WERI-Rb-1 (cell line): ENCODE measurements around the gene HMGN4.

Source experiments
- DNase-seq: peaks from one replicate; pipeline ENCODE4 v3.0.0-alpha.2; 2020
- H3K27ac ChIP-seq: fragments of 250-450 bp; sonication (Bioruptor Pico); 2 replicates; pipeline ENCODE4 v1.5.1; 2020; ENCODE audit warnings: mild to moderate bottlenecking, moderate library complexity
- H3K27me3 ChIP-seq: fragments of 250-450 bp; sonication (Bioruptor Pico); 2 replicates; pipeline ENCODE4 v1.5.1; 2021; ENCODE audit warnings: mild to moderate bottlenecking, low read depth, moderate library complexity; ENCODE audit not compliant: insufficient read depth, severe bottlenecking
- H3K36me3 ChIP-seq: fragments of 250-450 bp; sonication (Bioruptor Pico); 2 replicates; pipeline ENCODE4 v1.5.1; 2020; ENCODE audit warnings: mild to moderate bottlenecking, moderate library complexity
- H3K4me3 ChIP-seq: 2 replicates; pipeline ENCODE4 v1.5.1; 2011; ENCODE audit warnings: low read depth, mild to moderate bottlenecking, control low read depth, low read length
- H3K9me3 ChIP-seq: fragments of 250-450 bp; sonication (Bioruptor Pico); 2 replicates; pipeline ENCODE4 v1.5.1; 2021; ENCODE audit warnings: mild to moderate bottlenecking, moderate library complexity; ENCODE audit not compliant: severe bottlenecking
- TF ChIP-seq, protein P1 (sequence below): IDR thresholded peaks from 2 replicates; pipeline ENCODE4 v1.5.1; 2011; ENCODE audit warnings: low read depth, mild to moderate bottlenecking, control low read depth, inconsistent platforms, low read length

Gene HMGN4

DNA sequence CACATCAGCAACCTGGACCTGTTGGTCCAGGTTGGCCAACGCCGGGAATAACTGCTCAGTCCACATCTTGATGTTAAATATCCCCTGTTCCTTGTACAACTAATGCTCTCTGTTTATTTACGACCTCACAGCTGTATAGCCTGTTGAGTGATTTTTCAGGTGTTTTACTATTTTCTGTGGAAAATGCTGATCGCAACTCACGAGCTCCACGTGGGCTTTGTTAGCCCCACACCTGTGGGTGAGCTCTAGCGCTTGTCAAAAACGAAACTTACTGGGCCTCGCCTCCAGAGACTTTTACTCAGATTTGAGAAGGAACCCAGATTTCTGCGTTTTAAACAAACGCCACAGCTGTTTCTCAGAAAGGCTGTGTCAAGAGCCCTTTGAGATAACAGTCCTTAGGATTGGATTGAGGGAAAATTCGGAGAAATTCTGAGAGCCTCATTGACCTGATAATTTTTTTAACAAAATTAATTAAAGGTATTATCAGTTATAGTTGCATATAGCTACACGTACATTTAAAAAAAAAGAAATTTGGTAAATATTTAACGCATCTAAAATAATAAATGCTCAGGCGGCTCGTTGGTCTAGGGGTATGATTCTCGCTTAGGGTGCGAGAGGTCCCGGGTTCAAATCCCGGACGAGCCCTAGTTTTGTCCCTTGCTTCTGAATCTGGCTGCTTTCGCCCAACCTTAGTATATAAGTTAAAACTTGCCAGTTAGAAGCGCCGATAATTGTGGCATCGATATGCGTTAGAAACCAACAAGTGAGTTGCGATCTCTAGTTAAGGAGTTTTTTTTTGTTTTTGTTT is 16.7 kb downstream of the HMGN4 start:
- Histone ChIP-seq H3K27ac (no peak overlapping the region), H3K4me3 (no peak overlapping the region), H3K27me3 (no peaks in the 10 kb centered on the region), H3K9me3 (no peaks in the 10 kb centered on the region), H3K36me3 (no peaks in the 10 kb centered on the region)
- no peak for DNase-seq
- TF ChIP-seq, protein P1, sequence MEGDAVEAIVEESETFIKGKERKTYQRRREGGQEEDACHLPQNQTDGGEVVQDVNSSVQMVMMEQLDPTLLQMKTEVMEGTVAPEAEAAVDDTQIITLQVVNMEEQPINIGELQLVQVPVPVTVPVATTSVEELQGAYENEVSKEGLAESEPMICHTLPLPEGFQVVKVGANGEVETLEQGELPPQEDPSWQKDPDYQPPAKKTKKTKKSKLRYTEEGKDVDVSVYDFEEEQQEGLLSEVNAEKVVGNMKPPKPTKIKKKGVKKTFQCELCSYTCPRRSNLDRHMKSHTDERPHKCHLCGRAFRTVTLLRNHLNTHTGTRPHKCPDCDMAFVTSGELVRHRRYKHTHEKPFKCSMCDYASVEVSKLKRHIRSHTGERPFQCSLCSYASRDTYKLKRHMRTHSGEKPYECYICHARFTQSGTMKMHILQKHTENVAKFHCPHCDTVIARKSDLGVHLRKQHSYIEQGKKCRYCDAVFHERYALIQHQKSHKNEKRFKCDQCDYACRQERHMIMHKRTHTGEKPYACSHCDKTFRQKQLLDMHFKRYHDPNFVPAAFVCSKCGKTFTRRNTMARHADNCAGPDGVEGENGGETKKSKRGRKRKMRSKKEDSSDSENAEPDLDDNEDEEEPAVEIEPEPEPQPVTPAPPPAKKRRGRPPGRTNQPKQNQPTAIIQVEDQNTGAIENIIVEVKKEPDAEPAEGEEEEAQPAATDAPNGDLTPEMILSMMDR, result no peak

DNA sequence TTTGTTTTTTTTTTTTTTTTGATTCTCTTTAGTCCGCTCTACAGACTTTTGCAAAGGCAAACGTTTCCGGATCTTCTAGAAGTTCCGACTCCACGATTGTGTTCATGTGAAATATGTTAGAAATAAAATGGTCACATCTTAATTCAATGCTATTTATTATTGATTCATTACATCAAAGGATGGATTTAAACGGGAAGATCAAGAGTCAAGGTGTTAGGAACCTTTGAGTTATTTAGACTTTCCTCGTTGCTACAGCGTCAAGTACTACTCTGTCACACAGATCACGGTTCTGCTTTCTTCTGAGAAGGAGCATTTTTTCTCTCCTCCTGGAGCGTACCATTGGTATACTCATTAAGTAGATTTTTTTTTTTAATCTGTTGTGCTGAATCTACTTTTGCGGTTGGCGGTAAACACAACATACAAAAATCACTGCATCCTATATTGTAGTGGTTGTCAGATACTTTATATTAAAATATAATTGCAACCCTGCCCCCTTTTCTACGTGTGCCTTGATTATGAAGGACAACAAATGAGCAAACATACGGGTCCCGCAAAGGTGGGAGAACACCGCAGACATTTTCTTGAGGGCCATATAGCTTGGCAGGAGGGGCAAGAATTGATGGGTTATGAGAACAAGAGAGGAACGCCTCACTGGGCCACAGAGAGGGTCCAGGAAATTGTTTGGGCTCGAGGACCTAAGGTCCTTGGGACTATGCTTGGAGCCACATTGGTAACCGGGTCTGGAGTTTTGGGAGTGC is 17.5 kb downstream of the HMGN4 start:
- H3K4me3 ChIP-seq, result no peak overlapping the region
- H3K27ac ChIP-seq, result no peak overlapping the region
- H3K27me3 ChIP-seq, result no peaks in the 10 kb centered on the region
- no peaks in the 10 kb centered on the region for H3K9me3 ChIP-seq
- no peak for DNase-seq
- TF ChIP-seq, protein P1, result no peak
- H3K36me3 ChIP-seq, result no peaks in the 10 kb centered on the region

DNA sequence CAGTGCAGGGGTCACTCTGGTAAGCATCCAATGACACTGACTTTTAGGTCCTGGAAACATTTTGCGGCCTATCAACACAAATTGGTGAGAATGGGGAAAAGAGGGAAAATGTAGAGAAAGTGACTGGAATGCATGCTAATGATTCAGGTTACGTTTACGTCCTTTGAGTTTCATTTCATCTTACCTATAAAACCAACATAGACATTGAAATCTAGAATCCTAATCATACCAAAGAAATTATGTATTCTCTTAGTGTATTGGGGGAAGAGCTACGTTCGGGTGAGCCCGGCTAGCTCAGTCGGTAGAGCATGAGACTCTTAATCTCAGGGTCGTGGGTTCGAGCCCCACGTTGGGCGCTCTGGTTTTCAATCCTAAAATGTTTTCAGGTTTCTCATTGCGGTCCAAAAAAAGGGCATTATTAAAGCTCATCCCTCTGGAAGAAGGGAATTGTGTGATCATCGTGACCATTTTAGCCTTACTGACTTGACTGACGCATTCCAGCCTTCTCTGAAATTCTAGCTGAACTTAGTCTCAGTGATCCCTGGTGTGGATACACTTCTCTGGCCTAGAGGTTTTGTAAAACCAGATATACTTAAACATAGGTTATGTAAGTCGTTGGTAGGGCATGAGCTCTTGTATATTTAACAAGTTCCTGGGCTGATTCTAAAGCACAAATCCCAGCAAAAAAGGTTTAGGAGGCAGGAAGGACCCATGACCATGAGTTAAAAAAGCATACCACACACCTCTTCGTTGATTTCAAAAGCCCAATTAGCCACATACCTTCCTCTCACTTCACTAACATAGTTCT is 18.3 kb downstream of the HMGN4 start:
- TF ChIP-seq, protein P1, result no peak
- DNase-seq, result no peak
- H3K9me3 ChIP-seq, result no peaks in the 10 kb centered on the region
- no peak overlapping the region for H3K27ac ChIP-seq
- no peaks in the 10 kb centered on the region for H3K27me3 ChIP-seq
- H3K36me3 ChIP-seq, result no peaks in the 10 kb centered on the region
- no peak overlapping the region for H3K4me3 ChIP-seq

DNA sequence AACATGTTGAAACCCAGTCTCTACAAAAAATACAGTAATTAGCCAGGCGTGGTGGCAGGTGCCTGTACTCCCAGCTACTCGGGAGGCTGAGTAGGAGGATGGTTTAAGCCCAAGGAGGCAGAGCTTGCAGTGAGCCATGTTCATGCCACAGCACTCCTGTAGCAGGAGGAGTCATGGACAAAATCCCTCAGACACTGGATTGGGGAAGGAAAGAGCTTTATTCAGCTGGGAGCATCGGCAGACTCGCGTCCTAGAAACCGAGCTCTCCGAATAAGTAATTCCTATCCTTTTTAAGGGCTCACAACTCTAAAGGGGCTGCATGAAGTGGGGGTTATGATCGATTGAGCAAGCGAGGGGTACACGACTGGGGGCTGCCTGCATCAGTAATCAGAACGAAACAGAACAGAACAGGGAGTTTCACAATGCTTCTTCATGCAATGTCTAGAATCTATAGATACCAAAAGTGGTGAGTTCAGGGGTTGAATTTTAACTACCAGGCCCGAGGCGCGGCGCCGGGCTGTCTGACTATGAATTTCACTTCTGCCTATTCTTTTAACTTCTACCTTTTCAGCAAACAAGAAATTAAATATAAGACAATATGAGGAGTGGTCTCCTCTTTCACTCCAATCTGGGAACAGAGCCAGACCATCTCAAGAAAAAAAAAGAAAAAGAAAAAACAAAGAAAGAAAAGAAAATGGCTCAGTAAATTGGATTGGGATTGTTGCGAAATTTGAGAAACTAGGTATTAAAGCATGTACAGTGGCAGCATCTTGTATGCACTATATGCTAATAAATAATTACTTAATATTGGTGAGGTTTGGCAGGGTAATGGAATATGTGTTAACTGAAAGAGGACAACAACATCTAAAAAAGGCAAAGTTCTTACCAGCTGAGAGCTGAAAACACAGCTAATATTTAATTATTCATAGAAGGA is 23.6 kb downstream of the HMGN4 start:
- Histone ChIP-seq H3K9me3 (no peaks in the 10 kb centered on the region), H3K27ac (no peak overlapping the region), H3K36me3 (no peaks in the 10 kb centered on the region), H3K27me3 (no peaks in the 10 kb centered on the region), H3K4me3 (no peak overlapping the region)
- DNase-seq, result no peak
- TF ChIP-seq, protein P1, result no peak

DNA sequence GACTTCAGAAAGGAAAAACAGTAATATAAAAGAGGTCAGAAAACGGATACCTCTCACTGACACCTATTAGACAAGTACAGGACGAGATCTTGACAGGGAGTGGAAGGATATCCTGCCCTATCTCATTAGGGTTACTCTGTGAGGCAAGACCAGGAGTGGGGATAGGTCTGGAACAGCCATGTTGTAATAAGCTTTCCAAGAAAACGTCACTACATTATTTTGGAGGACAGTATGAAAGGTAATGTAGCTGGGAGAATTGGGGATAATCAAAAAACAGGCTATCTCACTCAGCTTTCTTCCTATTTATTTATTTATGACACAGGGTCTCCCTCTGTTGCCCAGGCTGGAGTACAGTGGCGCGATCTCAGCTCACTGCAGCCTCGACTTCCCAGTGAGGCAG is 25.3 kb downstream of the HMGN4 start:
- Histone ChIP-seq H3K4me3 (no peak overlapping the region), H3K27me3 (no peaks in the 10 kb centered on the region), H3K27ac (no peak overlapping the region), H3K36me3 (no peaks in the 10 kb centered on the region), H3K9me3 (no peaks in the 10 kb centered on the region)
- TF ChIP-seq, protein P1, result no peak
- no peak for DNase-seq
